GM12878 (cell line): ENCODE results near the gene GUCY2D. TPM values are rescaled to one million over a fixed set of nuclear protein-coding genes. Genes with fewer than 3 reads are reported as not detected.

ENCODE experiments used
- ATAC-seq: fragments of 200-7000 bp; cut with Tn5 transposase; 3 replicates; pipeline ENCODE4 v1.9.1; 2020; ENCODE audit warnings: mild to moderate bottlenecking, moderate library complexity
- BruUV-seq: library from RNA; stranded (reverse); fragments of 400-500 nt; replicated peaks from 2 replicates; lab custom pipeline; 2021; lab: Mats Ljungman, UMichigan
- CTCF ChIA-PET: fragments of 300-600 bp; sonication (Branson Sonifier 250); formaldehyde crosslinking; extraction: SDS; loops from one replicate; lab custom pipeline; 2021; ENCODE audit warnings: inconsistent platforms; lab: Yijun Ruan, JAX
- POLR2A ChIA-PET: fragments of 350-600 bp; formaldehyde crosslinking; extraction: SDS; loops from one replicate; lab custom pipeline; 2021; ENCODE audit warnings: inconsistent platforms; lab: Charles Lee
- RAD21 ChIA-PET: fragments of 300-600 bp; sonication (Branson Sonifier 250); formaldehyde crosslinking; loops from one replicate; lab custom pipeline; 2023; ENCODE audit warnings: antibody characterized with exemption; ENCODE audit not compliant: unreplicated experiment; lab: Charles Lee
- SMC1A ChIA-PET: fragments of 300-600 bp; sonication (Branson Sonifier 250); formaldehyde crosslinking; loops from one replicate; lab custom pipeline; 2023; ENCODE audit not compliant: unreplicated experiment, uncharacterized antibody; lab: Charles Lee
- DNase-seq: peaks from one replicate; pipeline ENCODE4 v3.0.0-alpha.2; 2011; ENCODE audit warnings: low read depth, low spot score
- FAIRE-seq: peaks from 3 replicates; lab custom pipeline; 2011; peaks lifted over from hg19 to GRCh38; lab: Jason Lieb, UNC
- H2AFZ ChIP-seq: 2 replicates; pipeline ENCODE4 v1.6.0; 2011; ENCODE audit warnings: low read depth, low read length, control low read depth; ENCODE audit not compliant: control insufficient read depth
- H3K27ac ChIP-seq: 2 replicates; pipeline ENCODE4 v1.5.1; 2011; ENCODE audit warnings: control low read depth; ENCODE audit not compliant: control insufficient read depth, insufficient read depth
- H3K27me3 ChIP-seq, 2 experiments: replicated peaks in 1 of 2; 2 replicates each; pipeline versions ENCODE4 v1.6.0 to v1.6.1; 2011; ENCODE audit warnings: low read length in 1 of 2; ENCODE audit not compliant: control insufficient read depth in 2 of 2, insufficient read depth in 2 of 2
- H3K36me3 ChIP-seq, 2 experiments: 2 replicates each; pipeline ENCODE4 v1.5.1; 2011; ENCODE audit warnings: low read length in 1 of 2; ENCODE audit not compliant: control insufficient read depth in 2 of 2, insufficient read depth in 2 of 2
- H3K4me1 ChIP-seq: 2 replicates; pipeline ENCODE4 v1.6.1; 2011; ENCODE audit warnings: mild to moderate bottlenecking, low read length, moderate library complexity, mixed read lengths; ENCODE audit not compliant: control insufficient read depth, insufficient read depth
- H3K4me2 ChIP-seq: 2 replicates; pipeline ENCODE4 v1.6.0; 2011; ENCODE audit warnings: control low read depth; ENCODE audit not compliant: control insufficient read depth, insufficient read depth
- H3K4me3 ChIP-seq: fragments of 200-600 bp; sonication (generic); 2 replicates; pipeline ENCODE4 v1.5.1; 2016
- H3K79me2 ChIP-seq: 2 replicates; pipeline ENCODE4 v1.6.0; 2011; ENCODE audit warnings: low read length; ENCODE audit not compliant: control insufficient read depth, insufficient read depth
- H3K9ac ChIP-seq: 2 replicates; pipeline ENCODE4 v1.8.0; 2011; ENCODE audit warnings: low read length, control low read depth, mixed read lengths; ENCODE audit not compliant: control insufficient read depth, insufficient read depth
- H3K9me3 ChIP-seq: replicated peaks from 3 replicates; pipeline ENCODE4 v1.5.1; 2011; ENCODE audit warnings: mild to moderate bottlenecking, low read length; ENCODE audit not compliant: control insufficient read depth, insufficient read depth
- H4K20me1 ChIP-seq: 2 replicates; pipeline ENCODE4 v1.6.0; 2011; ENCODE audit not compliant: control insufficient read depth, insufficient read depth
- HCFC1 ChIP-seq: fragments of 150-350 bp; IDR thresholded peaks from 2 replicates; pipeline ENCODE4 v1.6.1; 2014; ENCODE audit warnings: low read length
- IRF4 ChIP-seq: IDR thresholded peaks from 2 replicates; pipeline ENCODE4 v1.6.1; 2011; ENCODE audit warnings: low read depth, low read length
- MTA2 ChIP-seq: fragments of 450-650 bp; IDR thresholded peaks from 2 replicates; pipeline ENCODE4 v1.6.1; 2016; ENCODE audit warnings: low read depth, mild to moderate bottlenecking, moderate library complexity
- NFYA ChIP-seq: IDR thresholded peaks from 2 replicates; pipeline ENCODE4 v1.6.1; 2011; ENCODE audit warnings: low read depth, mild to moderate bottlenecking, low read length, improper control_type of control experiment, borderline replicate concordance
- NFYB ChIP-seq: IDR thresholded peaks from 2 replicates; pipeline ENCODE4 v1.6.1; 2011; ENCODE audit warnings: low read depth, mild to moderate bottlenecking, low read length, improper control_type of control experiment, moderate library complexity; ENCODE audit not compliant: insufficient read depth
- SP1 ChIP-seq: IDR thresholded peaks from one replicate; pipeline ENCODE4 v1.6.1; 2011; ENCODE audit warnings: low read depth, low read length
- USF1 ChIP-seq: IDR thresholded peaks from 2 replicates; pipeline ENCODE4 v1.6.1; 2011; ENCODE audit warnings: borderline replicate concordance, low read depth, mild to moderate bottlenecking, moderate library complexity, mixed read lengths, low read length; ENCODE audit not compliant: insufficient read depth; ENCODE audit errors: extremely low read length
- ZNF24 ChIP-seq: fragments of 450-650 bp; IDR thresholded peaks from 2 replicates; pipeline ENCODE4 v1.6.1; 2017; ENCODE audit warnings: antibody characterized with exemption, mild to moderate bottlenecking
- WGBS: methylation state at CpG from one replicate; pipeline ENCODE4 v1.1.6; 2016; ENCODE audit warnings: low lambda C conversion rate; ENCODE audit not compliant: insufficient replicate concordance, insufficient coverage; ENCODE audit errors: missing lambda C conversion rate; 5-methylcytosine and 5-hydroxymethylcytosine counted together
- in situ Hi-C: fragments of 300-500 bp; cut with MboI; formaldehyde crosslinking; loops from 9 replicates; pipeline ENCODE4 v1.14.3; 2018; ENCODE audit warnings: mixed read lengths
- intact Hi-C: fragments of 100-400 bp; cut with micrococcal nuclease; formaldehyde crosslinking; loops from one replicate; pipeline ENCODE4 v1.14.2; 2022; ENCODE audit not compliant: unreplicated experiment
- polyA plus RNA-seq, 11 experiments: library from polyadenylated mRNA; depleted of rRNA in 4 of 11; unstranded in 6 of 11; stranded (reverse) in 5 of 11; fragments of >200 nt; fragmentation: Nextera tagmentation in 4 of 11; fragmentation: Illumina TruSeq in 1 of 11; extraction: Ambion mirVana in 4 of 11; extraction: Trizol in 1 of 11; gene quantifications; 1 replicate in 1 of 11; 2 replicates in 10 of 11; pipeline versions ENCODE4 v1.2.1 to v1.2.3, GENCODE V29; 2011 to 2016; ENCODE audit warnings: inconsistent platforms in 2 of 11, missing spikeins in 2 of 11, low read depth in 1 of 11
- total RNA-seq, 4 experiments: library from RNA; depleted of rRNA in 3 of 4; stranded (reverse); fragments of >200 nt in 3 of 4; fragmentation: Illumina TruSeq in 1 of 4; extraction: Trizol in 1 of 4; gene quantifications; 2 replicates each; pipeline versions ENCODE4 v1.2.1 to v1.2.3, GENCODE V29; 2013 to 2021
- TF ChIP-seq, protein P1 (sequence below): fragments of 450-650 bp; IDR thresholded peaks from 2 replicates; pipeline ENCODE4 v1.6.1; 2018; ENCODE audit warnings: borderline replicate concordance, mild to moderate bottlenecking; ENCODE audit not compliant: partially characterized antibody
- TF ChIP-seq, protein P2 (sequence below): fragments of 450-650 bp; conservative IDR thresholded peaks from 2 replicates; pipeline ENCODE4 v1.6.1; 2017; ENCODE audit warnings: mild to moderate bottlenecking, moderate library complexity

The GUCY2D gene
- total and polyA plus RNA-seq, 10 of the 15 experiments (the other 5 are each of a cell fraction or from before 2014, with no cell fraction given), result not detected

DNA sequence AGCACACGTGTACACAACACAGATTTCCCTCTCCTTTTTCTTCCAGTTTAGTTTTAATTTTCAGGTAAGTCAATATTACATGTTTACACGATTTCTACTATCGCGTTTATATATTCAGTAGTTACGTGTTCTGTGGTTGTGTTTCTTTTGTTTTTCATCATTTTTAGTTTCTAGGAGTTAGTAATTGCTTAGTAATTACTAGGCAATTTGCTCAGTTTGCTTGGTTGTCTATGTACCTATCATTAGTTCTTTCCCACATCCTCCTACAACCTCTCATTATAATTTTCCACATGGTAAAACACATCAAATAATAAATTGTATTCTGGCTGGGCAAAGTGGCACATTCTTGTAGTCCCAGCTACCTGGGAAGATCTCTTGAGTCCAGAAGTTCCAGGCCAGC is 24.6 kb upstream of the GUCY2D start:
- ATAC-seq (no peak), FAIRE-seq (no peak), DNase-seq (no peak)
- peaks cover 7% of the 10 kb centered on the region for H3K9me3 ChIP-seq
- ChIA-PET RAD21 (no interaction called here), SMC1A (interaction anchor here (0.8 to 1.7 kb wide), 2 partner anchors 64 to 114 kb away, joined by 3 to 5 read pairs; no protein-coding TSS in a partner anchor), CTCF (interaction anchor here (1.2 to 16.8 kb wide), 3 partner anchors 12 to 112 kb away, joined by 3 to 308 read pairs (median 3); no protein-coding TSS in a partner anchor), POLR2A (no interaction called here)
- H3K9ac ChIP-seq, result no peak overlapping the region
- H2AFZ ChIP-seq, result no peak overlapping the region
- H3K79me2 ChIP-seq, result no peaks in the 10 kb centered on the region
- no peak overlapping the region for H3K4me2 ChIP-seq
- 22% methylated on average over 5 of the region's 5 CpGs for WGBS
- no peaks in the 10 kb centered on the region for H3K4me1 ChIP-seq
- H3K27me3 ChIP-seq, result no peaks in the 10 kb centered on the region
- H3K4me3 ChIP-seq, result no peak overlapping the region
- no peaks in the 10 kb centered on the region for H3K36me3 ChIP-seq
- no peak overlapping the region for H3K27ac ChIP-seq
- TF ChIP-seq HCFC1, result no peak
- TF ChIP-seq ZNF24, result peak; percentile 78
- peak; percentile 95 for TF ChIP-seq MTA2
- TF ChIP-seq, all 136 proteins: peak for 2
- intact Hi-C loops (no loop called here), in situ Hi-C loops (no loop called here)
- H4K20me1 ChIP-seq, result no peaks in the 10 kb centered on the region
- BruUV-seq, result no TSS peak

- Histone ChIP-seq H3K4me2 (no peak overlapping the region), H3K27me3 (peaks cover 0 to 5% of the 10 kb centered on the region in 2 experiments; a peak in 1 of 4 replicates), H3K9me3 (no peaks in the 10 kb centered on the region), H3K79me2 (no peaks in the 10 kb centered on the region), H2AFZ (no peak overlapping the region), H3K4me3 (no peak overlapping the region), H4K20me1 (no peaks in the 10 kb centered on the region), H3K9ac (no peak overlapping the region), H3K27ac (no peak overlapping the region), H3K4me1 (no peaks in the 10 kb centered on the region), H3K36me3 (no peaks in the 10 kb centered on the region)
- CTCF ChIA-PET, result interaction anchor here (0.6 to 16.8 kb wide), 15 partner anchors 8 to 251 kb away, joined by 3 to 308 read pairs (median 5); partner anchors contain the start of genes CNTROB, CYB5D1, KCNAB3 and KDM6B
- BruUV-seq, result no TSS peak
- FAIRE-seq (no peak), DNase-seq (no peak), ATAC-seq (no peak)
- SMC1A ChIA-PET, result interaction anchor here (0.6 to 3.0 kb wide), 9 partner anchors 37 to 238 kb away, joined by 3 to 16 read pairs (median 4); partner anchors contain the start of genes CNTROB and TRAPPC1
- POLR2A ChIA-PET, result no interaction called here
- intact Hi-C loops, result no loop called here
- WGBS, result 46% methylated on average over 7 of the region's 7 CpGs
- in situ Hi-C loops, result no loop called here
- TF ChIP-seq MTA2 (no peak), NFYA (no peak), SP1 (no peak), NFYB (no peak), IRF4 (no peak), USF1 (no peak)
- TF ChIP-seq, protein P1, sequence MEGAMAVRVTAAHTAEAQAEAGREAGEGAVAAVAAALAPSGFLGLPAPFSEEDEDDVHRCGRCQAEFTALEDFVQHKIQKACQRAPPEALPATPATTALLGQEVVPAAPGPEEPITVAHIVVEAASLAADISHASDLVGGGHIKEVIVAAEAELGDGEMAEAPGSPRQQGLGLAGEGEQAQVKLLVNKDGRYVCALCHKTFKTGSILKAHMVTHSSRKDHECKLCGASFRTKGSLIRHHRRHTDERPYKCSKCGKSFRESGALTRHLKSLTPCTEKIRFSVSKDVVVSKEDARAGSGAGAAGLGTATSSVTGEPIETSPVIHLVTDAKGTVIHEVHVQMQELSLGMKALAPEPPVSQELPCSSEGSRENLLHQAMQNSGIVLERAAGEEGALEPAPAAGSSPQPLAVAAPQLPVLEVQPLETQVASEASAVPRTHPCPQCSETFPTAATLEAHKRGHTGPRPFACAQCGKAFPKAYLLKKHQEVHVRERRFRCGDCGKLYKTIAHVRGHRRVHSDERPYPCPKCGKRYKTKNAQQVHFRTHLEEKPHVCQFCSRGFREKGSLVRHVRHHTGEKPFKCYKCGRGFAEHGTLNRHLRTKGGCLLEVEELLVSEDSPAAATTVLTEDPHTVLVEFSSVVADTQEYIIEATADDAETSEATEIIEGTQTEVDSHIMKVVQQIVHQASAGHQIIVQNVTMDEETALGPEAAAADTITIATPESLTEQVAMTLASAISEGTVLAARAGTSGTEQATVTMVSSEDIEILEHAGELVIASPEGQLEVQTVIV, result no peak
- TF ChIP-seq, protein P2, sequence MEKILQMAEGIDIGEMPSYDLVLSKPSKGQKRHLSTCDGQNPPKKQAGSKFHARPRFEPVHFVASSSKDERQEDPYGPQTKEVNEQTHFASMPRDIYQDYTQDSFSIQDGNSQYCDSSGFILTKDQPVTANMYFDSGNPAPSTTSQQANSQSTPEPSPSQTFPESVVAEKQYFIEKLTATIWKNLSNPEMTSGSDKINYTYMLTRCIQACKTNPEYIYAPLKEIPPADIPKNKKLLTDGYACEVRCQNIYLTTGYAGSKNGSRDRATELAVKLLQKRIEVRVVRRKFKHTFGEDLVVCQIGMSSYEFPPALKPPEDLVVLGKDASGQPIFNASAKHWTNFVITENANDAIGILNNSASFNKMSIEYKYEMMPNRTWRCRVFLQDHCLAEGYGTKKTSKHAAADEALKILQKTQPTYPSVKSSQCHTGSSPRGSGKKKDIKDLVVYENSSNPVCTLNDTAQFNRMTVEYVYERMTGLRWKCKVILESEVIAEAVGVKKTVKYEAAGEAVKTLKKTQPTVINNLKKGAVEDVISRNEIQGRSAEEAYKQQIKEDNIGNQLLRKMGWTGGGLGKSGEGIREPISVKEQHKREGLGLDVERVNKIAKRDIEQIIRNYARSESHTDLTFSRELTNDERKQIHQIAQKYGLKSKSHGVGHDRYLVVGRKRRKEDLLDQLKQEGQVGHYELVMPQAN, result no peak
- RAD21 ChIA-PET, result interaction anchor here (1.0 to 2.5 kb wide), 7 partner anchors 49 to 125 kb away, joined by 3 to 16 read pairs (median 5); partner anchors contain the start of genes CNTROB, NAA38, RNF227 and TRAPPC1
Observed at GRCh38 chr17:7982173-7982572, 20.2 kb upstream of the GUCY2D start.
